Activated T-cell treated with anti-CD3 and anti-CD28 coated beads, Interleukin-2, amount 50 U/mL, for 4 hours (primary cell): Measurements from ENCODE around the gene LRP1. TPM values are rescaled to one million over a fixed set of nuclear protein-coding genes. Genes with fewer than 3 reads are reported as not detected.
A peak's percentile ranks its signal among the peaks of the same experiment; 100 is the strongest.

Source experiments
- ATAC-seq, 2 donors: fragments of 200-7000 bp; cut with Tn5 transposase; one replicate each; pipeline ENCODE4 v1.10.0; 2021
- DNase-seq: peaks from one replicate; pipeline ENCODE4 v3.0.0-alpha.2; 2020
- H3K27me3 Mint-ChIP-seq: one replicate; pipeline ENCODE4 v1.8.0; 2021; ENCODE audit warnings: low read depth, mixed read lengths
- H3K36me3 Mint-ChIP-seq: one replicate; pipeline ENCODE4 v1.8.0; 2022; ENCODE audit warnings: mixed read lengths; ENCODE audit not compliant: insufficient read depth
- H3K4me1 Mint-ChIP-seq: one replicate; pipeline ENCODE4 v1.8.0; 2021; ENCODE audit warnings: low read depth, mixed read lengths
- H3K4me3 Mint-ChIP-seq: one replicate; pipeline ENCODE4 v1.8.0; 2021; ENCODE audit warnings: mild to moderate bottlenecking, moderate library complexity, mixed read lengths
- H3K9me3 Mint-ChIP-seq: one replicate; pipeline ENCODE4 v1.8.0; 2021; ENCODE audit warnings: mixed read lengths
- total RNA-seq, 3 donors: library from RNA; stranded (reverse); gene quantifications; one replicate each; pipeline ENCODE4 v1.2.1, GENCODE V29; 2021

LRP1 gene
- total RNA-seq, 3 donors from 2014 or later, result 0.98 to 1.1 (median 1.0) TPM

DNA sequence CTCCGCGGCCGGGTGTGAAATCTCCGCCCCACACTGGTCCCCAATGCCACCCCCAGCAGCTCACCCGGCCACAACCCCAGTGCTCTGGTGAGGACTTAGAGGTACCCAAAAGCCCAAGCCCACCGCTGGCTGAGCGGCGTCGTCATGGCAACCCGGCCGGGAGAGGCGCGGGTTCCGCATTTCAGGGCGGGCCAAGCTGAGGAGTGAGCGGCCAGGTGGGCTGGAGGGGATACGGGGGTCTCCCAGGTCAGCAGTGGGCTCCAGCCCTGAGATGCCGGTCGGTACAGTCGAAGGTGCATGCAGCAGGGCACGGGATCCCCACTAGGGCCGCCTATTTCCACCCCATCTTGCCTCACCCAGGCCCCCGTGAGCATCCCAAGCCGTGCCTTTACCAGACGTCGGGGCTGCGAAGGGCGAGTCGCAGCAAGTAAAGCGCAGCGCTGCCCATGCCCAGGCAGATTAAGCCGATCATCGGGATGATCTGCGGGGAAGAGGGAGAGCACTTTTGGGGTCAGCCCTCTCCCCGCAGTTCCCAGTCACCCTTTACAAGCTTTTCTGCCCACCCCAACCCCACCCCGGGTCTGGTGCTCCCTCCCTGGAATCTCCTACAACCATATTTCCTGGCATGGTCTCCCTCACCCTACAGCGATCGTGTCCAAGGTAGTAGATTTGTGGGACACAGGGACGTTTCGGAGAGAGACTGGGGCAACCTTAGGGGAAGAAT lies 108.1 kb downstream of the LRP1 start:
- no peak overlapping the region for H3K4me3 Mint-ChIP-seq
- H3K4me1 Mint-ChIP-seq, result peaks cover 56% of the 10 kb centered on the region
- peaks cover 35% of the 10 kb centered on the region for H3K36me3 Mint-ChIP-seq
- H3K9me3 Mint-ChIP-seq, result no peaks in the 10 kb centered on the region
- H3K27me3 Mint-ChIP-seq, result peaks cover 28% of the 10 kb centered on the region
- ATAC-seq (no peak), DNase-seq (no peak)

- no peaks in the 10 kb centered on the region for H3K9me3 Mint-ChIP-seq
- ATAC-seq, result no peak
- no peak overlapping the region for H3K4me3 Mint-ChIP-seq
- peaks cover 35% of the 10 kb centered on the region for H3K27me3 Mint-ChIP-seq
- peaks cover 30% of the 10 kb centered on the region for H3K36me3 Mint-ChIP-seq
- H3K4me1 Mint-ChIP-seq, result peaks cover 57% of the 10 kb centered on the region
- DNase-seq, result no peak
Observed at GRCh38 chr12:57236925-57237595, 108.8 kb downstream of the LRP1 start.

DNA sequence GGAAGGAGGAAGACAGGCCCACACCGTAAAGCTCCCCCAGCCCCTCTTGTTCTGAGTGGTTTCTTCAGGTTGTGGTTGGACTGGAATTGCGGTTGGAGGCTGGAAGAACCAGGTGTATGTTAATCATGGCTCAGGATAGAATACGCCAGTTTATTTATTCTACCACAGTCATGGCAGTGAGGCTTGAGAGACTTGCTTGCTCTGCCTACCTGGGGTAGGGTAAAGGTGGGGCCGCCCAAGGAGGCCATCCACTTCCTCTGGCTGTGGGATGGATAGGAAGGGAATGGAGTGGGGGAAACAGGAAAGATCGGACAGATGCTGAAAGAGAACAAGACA lies 109.3 kb downstream of the LRP1 start:
- no peak for ATAC-seq
- Mint-ChIP-seq H3K27me3 (peaks cover 39% of the 10 kb centered on the region), H3K36me3 (peaks cover 25% of the 10 kb centered on the region), H3K4me1 (peaks cover 60% of the 10 kb centered on the region), H3K9me3 (no peaks in the 10 kb centered on the region), H3K4me3 (peak overlapping the region; percentile 31)
- no peak for DNase-seq

GRCh38 chr12:57237932-57238853 lies 109.9 kb downstream of the LRP1 start:
- Mint-ChIP-seq H3K36me3 (peaks cover 18% of the 10 kb centered on the region), H3K27me3 (peaks cover 44% of the 10 kb centered on the region), H3K4me3 (peak overlapping the region; percentile 90), H3K9me3 (no peaks in the 10 kb centered on the region), H3K4me1 (peaks cover 64% of the 10 kb centered on the region)
- DNase-seq, result no peak
- ATAC-seq, result peak; percentile 11 to 13

GRCh38 chr12:57238854-57239554 lies 110.7 kb downstream of the LRP1 start:
- Mint-ChIP-seq H3K9me3 (no peaks in the 10 kb centered on the region), H3K36me3 (peaks cover 10% of the 10 kb centered on the region), H3K27me3 (peaks cover 48% of the 10 kb centered on the region), H3K4me1 (peaks cover 68% of the 10 kb centered on the region), H3K4me3 (peak overlapping the region; percentile 90)
- DNase-seq (peak; percentile 86), ATAC-seq (peak; percentile 55 to 60)

- DNase-seq (no peak), ATAC-seq (peak in 1 of 2 donors; percentile 2)
- peaks cover 64% of the 10 kb centered on the region for H3K4me1 Mint-ChIP-seq
- peak overlapping the region; percentile 90 for H3K4me3 Mint-ChIP-seq
- no peaks in the 10 kb centered on the region for H3K9me3 Mint-ChIP-seq
- peaks cover 50% of the 10 kb centered on the region for H3K27me3 Mint-ChIP-seq
- peaks cover 4% of the 10 kb centered on the region for H3K36me3 Mint-ChIP-seq
Observed at GRCh38 chr12:57239587-57240065, 111.3 kb downstream of the LRP1 start.

- H3K4me1 Mint-ChIP-seq, result peaks cover 64% of the 10 kb centered on the region
- peak; percentile 32 to 36 for ATAC-seq
- peaks cover 2% of the 10 kb centered on the region for H3K36me3 Mint-ChIP-seq
- H3K27me3 Mint-ChIP-seq, result peaks cover 51% of the 10 kb centered on the region
- peak; percentile 84 for DNase-seq
- H3K4me3 Mint-ChIP-seq, result peak overlapping the region; percentile 90
- no peaks in the 10 kb centered on the region for H3K9me3 Mint-ChIP-seq
Observed at GRCh38 chr12:57240066-57240921, 112.0 kb downstream of the LRP1 start.

DNA sequence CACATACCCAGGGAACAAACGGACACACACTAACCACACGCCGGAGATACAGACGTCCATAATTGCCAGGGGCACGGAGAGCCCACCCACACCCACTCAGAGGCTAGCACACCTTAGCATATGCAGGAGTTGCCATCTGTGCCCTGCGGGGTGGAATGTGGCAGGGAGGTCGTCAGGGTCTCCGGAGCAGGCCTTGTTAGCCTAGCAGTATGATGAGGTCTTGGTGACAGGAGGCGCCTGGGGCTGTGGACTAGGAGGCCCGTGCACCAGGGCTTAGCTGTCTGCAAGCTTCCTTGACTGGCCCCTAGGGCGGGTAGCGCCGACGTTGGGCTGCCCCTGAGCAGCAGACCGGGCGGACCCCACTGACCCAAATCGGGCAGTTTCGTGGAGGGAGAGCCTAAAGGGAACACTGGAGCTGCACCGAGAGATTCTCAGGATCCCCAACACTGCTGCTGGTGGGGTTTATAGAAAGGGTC lies 112.7 kb downstream of the LRP1 start:
- H3K4me3 Mint-ChIP-seq, result peak overlapping the region; percentile 90
- no peaks in the 10 kb centered on the region for H3K36me3 Mint-ChIP-seq
- no peak for ATAC-seq
- H3K4me1 Mint-ChIP-seq, result peaks cover 64% of the 10 kb centered on the region
- no peak for DNase-seq
- no peaks in the 10 kb centered on the region for H3K9me3 Mint-ChIP-seq
- peaks cover 49% of the 10 kb centered on the region for H3K27me3 Mint-ChIP-seq

GRCh38 chr12:57241402-57242310 lies 113.4 kb downstream of the LRP1 start:
- no peak for DNase-seq
- peaks cover 3% of the 10 kb centered on the region for H3K36me3 Mint-ChIP-seq
- H3K4me3 Mint-ChIP-seq, result peak overlapping the region; percentile 50
- peaks cover 59% of the 10 kb centered on the region for H3K4me1 Mint-ChIP-seq
- ATAC-seq, result no peak
- no peaks in the 10 kb centered on the region for H3K9me3 Mint-ChIP-seq
- peaks cover 49% of the 10 kb centered on the region for H3K27me3 Mint-ChIP-seq

DNA sequence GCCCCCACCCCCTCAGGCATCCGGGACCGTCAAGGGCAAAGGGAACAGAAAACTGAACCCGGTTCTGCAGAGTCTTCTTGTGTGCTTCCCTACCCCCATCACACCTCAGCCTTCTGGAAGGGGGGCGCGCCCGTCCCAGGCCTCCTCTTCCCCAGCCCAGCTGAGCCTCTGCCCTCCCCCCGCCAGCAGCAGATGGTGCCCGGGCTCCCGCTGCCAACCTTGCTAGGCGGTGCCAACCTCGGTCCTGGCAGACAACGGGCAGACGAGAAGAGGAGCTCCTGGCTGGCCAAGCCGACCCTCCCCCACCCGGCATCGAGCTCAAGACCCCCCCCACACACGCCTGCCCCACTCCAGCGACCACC lies 114.0 kb downstream of the LRP1 start:
- ATAC-seq (no peak), DNase-seq (no peak)
- Mint-ChIP-seq H3K9me3 (no peaks in the 10 kb centered on the region), H3K4me1 (peaks cover 52% of the 10 kb centered on the region), H3K4me3 (peak overlapping the region; percentile 50), H3K36me3 (peaks cover 5% of the 10 kb centered on the region), H3K27me3 (peaks cover 44% of the 10 kb centered on the region)

GRCh38 chr12:57242691-57243454 lies 114.6 kb downstream of the LRP1 start:
- peaks cover 40% of the 10 kb centered on the region for H3K27me3 Mint-ChIP-seq
- DNase-seq (peak; percentile 71), ATAC-seq (no peak)
- H3K4me1 Mint-ChIP-seq, result peaks cover 49% of the 10 kb centered on the region
- no peaks in the 10 kb centered on the region for H3K9me3 Mint-ChIP-seq
- H3K4me3 Mint-ChIP-seq, result peak overlapping the region; percentile 61
- peaks cover 5% of the 10 kb centered on the region for H3K36me3 Mint-ChIP-seq
